Measurements from ENCODE around the gene TRPM3.

The TRPM3 gene

GRCh38 chr9:70936536-70936935, 184.9 kb downstream of the TRPM3 start:
- no peak overlapping the region for H3K4me3 ChIP-seq (replicated peaks; ENCODE audit: low read depth, low read length)
- DNase-seq (ENCODE audit: extremely low read depth, low read depth), result no peak
- TF ChIP-seq CTCF (IDR thresholded peaks at IDR 0.05; ENCODE audit: low read depth, low read length, missing control alignments), result no peak

GRCh38 chr9:70935856-70936255, 185.6 kb downstream of the TRPM3 start:
- no peak overlapping the region for H3K4me3 ChIP-seq (replicated peaks; ENCODE audit: low read depth, low read length)
- DNase-seq (ENCODE audit: extremely low read depth, low read depth), result no peak
- TF ChIP-seq CTCF (IDR thresholded peaks at IDR 0.05; ENCODE audit: low read depth, low read length, missing control alignments), result no peak

- no peak for TF ChIP-seq CTCF (IDR thresholded peaks at IDR 0.05; ENCODE audit: low read depth, low read length, missing control alignments)
- no peak overlapping the region for H3K4me3 ChIP-seq (replicated peaks; ENCODE audit: low read depth, low read length)
- no peak for DNase-seq (ENCODE audit: extremely low read depth, low read depth)
Observed at GRCh38 chr9:70934642-70935041, 186.8 kb downstream of the TRPM3 start.

- TF ChIP-seq CTCF (IDR thresholded peaks at IDR 0.05; ENCODE audit: low read depth, low read length, missing control alignments), result no peak
- DNase-seq (ENCODE audit: extremely low read depth, low read depth), result no peak
- no peak overlapping the region for H3K4me3 ChIP-seq (replicated peaks; ENCODE audit: low read depth, low read length)
Observed at GRCh38 chr9:70933321-70933720, 188.1 kb downstream of the TRPM3 start.

GRCh38 chr9:70932097-70932496, 189.3 kb downstream of the TRPM3 start:
- no peak overlapping the region for H3K4me3 ChIP-seq (replicated peaks; ENCODE audit: low read depth, low read length)
- no peak for DNase-seq (ENCODE audit: extremely low read depth, low read depth)
- TF ChIP-seq CTCF (IDR thresholded peaks at IDR 0.05; ENCODE audit: low read depth, low read length, missing control alignments), result no peak

GRCh38 chr9:70927530-70927929, 193.9 kb downstream of the TRPM3 start:
- no peak overlapping the region for H3K4me3 ChIP-seq (replicated peaks; ENCODE audit: low read depth, low read length)
- no peak for TF ChIP-seq CTCF (IDR thresholded peaks at IDR 0.05; ENCODE audit: low read depth, low read length, missing control alignments)
- no peak for DNase-seq (ENCODE audit: extremely low read depth, low read depth)

- DNase-seq (ENCODE audit: extremely low read depth, low read depth), result peak; percentile 33
- peak; percentile 78 for TF ChIP-seq CTCF (IDR thresholded peaks at IDR 0.05; ENCODE audit: low read depth, low read length, missing control alignments)
- H3K4me3 ChIP-seq (replicated peaks; ENCODE audit: low read depth, low read length), result no peak overlapping the region
Observed at GRCh38 chr9:70924895-70925547, 196.4 kb downstream of the TRPM3 start.
